Endothelial cell of umbilical vein (primary cell): ENCODE results near the gene BORA.

Experiments used
- EZH2 ChIP-seq: IDR thresholded peaks from 2 replicates; pipeline ENCODE4 v1.6.1; 2012; ENCODE audit warnings: borderline replicate concordance, low read depth, mild to moderate bottlenecking, moderate library complexity, low read length, inconsistent platforms; ENCODE audit not compliant: severe bottlenecking
- FOS ChIP-seq: IDR thresholded peaks from 2 replicates; pipeline ENCODE4 v1.6.1; 2011; ENCODE audit warnings: mild to moderate bottlenecking, low read length, moderate library complexity, borderline replicate concordance; ENCODE audit not compliant: insufficient read depth
- JUN ChIP-seq: IDR thresholded peaks from 2 replicates; pipeline ENCODE4 v1.6.1; 2011; ENCODE audit warnings: borderline replicate concordance, low read depth; ENCODE audit not compliant: insufficient read length, insufficient read depth
- MYC ChIP-seq: IDR thresholded peaks from one replicate; pipeline ENCODE4 v1.6.1; 2011; ENCODE audit warnings: mild to moderate bottlenecking, low read depth, low read length
- POLR2A ChIP-seq: IDR thresholded peaks from 2 replicates; pipeline ENCODE4 v1.6.1; 2012; ENCODE audit warnings: low read depth, mild to moderate bottlenecking, control low read depth, low read length
- POLR2AphosphoS5 ChIP-seq: IDR thresholded peaks from 2 replicates; pipeline ENCODE4 v1.6.1; 2012; ENCODE audit warnings: low read depth, mild to moderate bottlenecking, control low read depth, low read length, moderate library complexity; ENCODE audit not compliant: insufficient read depth
- TF ChIP-seq, protein P1 (sequence below), 2 donors: IDR thresholded peaks; 1 replicate in 1 of 2; 2 replicates in 1 of 2; pipeline ENCODE4 v1.5.1; 2011; ENCODE audit warnings: low read length in 2 of 2, mild to moderate bottlenecking in 2 of 2, moderate library complexity in 2 of 2, control low read depth in 1 of 2, inconsistent platforms in 1 of 2, low read depth in 1 of 2; ENCODE audit not compliant: insufficient read depth in 1 of 2; ENCODE audit errors: extremely low read depth in 1 of 2
- TF ChIP-seq, protein P2 (sequence below): IDR thresholded peaks from 2 replicates; pipeline ENCODE4 v1.6.1; 2011; ENCODE audit not compliant: insufficient read depth, insufficient read length

DNA sequence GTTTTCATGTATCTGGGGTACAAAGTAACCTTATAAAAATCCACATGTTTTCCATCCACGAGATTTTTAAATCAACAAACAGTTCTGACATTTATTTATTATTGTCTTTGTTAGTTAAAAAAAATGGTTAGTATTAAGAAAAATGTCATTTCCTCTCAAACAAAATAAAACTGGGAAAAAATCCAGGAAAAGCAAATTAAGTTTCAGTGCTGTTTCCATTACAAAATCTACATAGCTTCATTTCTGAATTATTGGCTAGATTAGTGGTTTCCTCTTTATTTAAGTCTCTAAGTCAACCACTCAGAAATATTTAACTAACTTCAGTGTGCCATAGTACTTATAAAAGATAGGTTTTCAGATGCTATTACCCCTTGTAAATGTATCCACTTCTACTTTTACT lies 49.4 kb upstream of the BORA start:
- TF ChIP-seq, protein P1, sequence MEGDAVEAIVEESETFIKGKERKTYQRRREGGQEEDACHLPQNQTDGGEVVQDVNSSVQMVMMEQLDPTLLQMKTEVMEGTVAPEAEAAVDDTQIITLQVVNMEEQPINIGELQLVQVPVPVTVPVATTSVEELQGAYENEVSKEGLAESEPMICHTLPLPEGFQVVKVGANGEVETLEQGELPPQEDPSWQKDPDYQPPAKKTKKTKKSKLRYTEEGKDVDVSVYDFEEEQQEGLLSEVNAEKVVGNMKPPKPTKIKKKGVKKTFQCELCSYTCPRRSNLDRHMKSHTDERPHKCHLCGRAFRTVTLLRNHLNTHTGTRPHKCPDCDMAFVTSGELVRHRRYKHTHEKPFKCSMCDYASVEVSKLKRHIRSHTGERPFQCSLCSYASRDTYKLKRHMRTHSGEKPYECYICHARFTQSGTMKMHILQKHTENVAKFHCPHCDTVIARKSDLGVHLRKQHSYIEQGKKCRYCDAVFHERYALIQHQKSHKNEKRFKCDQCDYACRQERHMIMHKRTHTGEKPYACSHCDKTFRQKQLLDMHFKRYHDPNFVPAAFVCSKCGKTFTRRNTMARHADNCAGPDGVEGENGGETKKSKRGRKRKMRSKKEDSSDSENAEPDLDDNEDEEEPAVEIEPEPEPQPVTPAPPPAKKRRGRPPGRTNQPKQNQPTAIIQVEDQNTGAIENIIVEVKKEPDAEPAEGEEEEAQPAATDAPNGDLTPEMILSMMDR (IDR thresholded peaks at IDR 0.05; ENCODE audit: extremely low read depth in 1 of 2, insufficient read depth in 1 of 2, low read depth in 1 of 2, low read length in 2 of 2) = no peak
- TF ChIP-seq, protein P2, sequence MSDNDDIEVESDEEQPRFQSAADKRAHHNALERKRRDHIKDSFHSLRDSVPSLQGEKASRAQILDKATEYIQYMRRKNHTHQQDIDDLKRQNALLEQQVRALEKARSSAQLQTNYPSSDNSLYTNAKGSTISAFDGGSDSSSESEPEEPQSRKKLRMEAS = no peak
- TF ChIP-seq EZH2 (no peak), POLR2AphosphoS5 (no peak), POLR2A (no peak), FOS (no peak), MYC (no peak), JUN (no peak)
